ENCODE results near the gene GAS6.
"Not testable (repeated sequence)": the region's sequence is repeated elsewhere in the genome, so short reads cannot be mapped to it uniquely, and the experiment has no call there.

GAS6 gene

GRCh38 chr13:113806104-113806471, 57.8 kb downstream of the GAS6 start:
- DNase-seq, result no peak

DNA sequence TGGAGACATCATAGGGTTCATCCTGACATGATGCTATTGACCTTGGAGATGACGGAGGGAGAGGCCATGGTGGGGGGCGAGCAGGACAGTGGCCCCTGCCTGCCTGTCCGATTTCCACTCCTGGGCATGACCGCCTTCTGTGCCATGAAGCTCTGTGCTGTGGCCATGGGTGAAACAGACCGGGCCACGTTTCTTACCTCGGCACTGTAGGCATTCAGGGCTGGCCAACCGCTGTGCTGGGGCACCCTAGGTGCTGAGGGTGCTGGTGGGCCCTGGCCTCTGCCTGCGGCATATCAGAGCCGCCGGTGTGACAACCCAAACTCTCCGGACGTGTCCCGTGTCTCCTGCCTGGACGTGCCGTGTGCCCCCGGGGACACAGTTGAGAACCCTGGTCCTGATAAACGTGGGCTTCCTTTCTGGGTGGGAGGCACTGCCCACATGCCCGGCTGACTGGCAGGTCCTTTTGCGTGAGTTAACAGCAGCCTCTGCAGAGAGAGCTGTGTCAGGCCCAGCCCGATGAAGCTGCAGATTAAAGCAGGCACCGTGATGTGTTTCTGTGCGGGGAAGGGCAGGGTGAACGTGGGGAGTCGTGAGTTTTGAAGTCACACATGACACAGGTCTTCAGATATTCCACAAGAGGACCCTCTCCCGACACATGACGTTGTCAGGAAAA, 58.3 kb downstream of the GAS6 start:
- no peak for DNase-seq

GRCh38 chr13:113804703-113805430, 59.0 kb downstream of the GAS6 start:
- no peak for DNase-seq

DNA sequence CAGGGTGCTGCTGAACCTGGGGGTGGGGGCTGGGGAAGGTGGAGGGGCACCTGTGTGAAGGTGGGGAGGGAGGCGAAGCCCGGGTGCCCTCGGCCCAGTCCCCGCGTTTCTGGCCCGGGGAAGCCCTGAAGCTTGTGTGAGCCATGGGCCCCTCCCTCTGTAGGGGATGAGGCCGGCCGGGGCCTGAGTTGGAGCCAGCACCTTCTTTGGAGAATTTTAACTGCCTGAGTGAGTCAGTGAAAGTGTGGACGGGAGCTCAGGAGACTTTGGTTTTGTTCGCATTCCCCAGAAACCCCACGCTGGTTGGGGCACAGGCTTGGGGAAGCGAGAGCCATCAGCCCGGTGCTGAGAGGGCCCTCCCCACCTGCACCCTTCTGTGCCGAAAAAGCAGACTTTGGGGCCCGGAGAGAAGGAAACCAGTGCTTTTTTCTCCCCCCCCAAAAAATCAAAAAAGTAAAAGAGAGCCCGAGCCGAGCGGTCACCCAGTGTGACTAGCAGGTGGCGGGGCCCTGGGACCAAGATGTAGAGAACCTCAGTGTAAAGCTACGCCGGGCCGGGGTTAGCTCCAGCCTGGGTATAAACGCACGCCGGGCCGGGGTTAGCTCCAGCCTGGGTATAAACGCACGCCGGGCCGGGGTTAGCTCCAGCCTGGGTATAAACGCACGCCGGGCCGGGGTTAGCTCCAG, 59.7 kb downstream of the GAS6 start:
- no peak for DNase-seq

DNA sequence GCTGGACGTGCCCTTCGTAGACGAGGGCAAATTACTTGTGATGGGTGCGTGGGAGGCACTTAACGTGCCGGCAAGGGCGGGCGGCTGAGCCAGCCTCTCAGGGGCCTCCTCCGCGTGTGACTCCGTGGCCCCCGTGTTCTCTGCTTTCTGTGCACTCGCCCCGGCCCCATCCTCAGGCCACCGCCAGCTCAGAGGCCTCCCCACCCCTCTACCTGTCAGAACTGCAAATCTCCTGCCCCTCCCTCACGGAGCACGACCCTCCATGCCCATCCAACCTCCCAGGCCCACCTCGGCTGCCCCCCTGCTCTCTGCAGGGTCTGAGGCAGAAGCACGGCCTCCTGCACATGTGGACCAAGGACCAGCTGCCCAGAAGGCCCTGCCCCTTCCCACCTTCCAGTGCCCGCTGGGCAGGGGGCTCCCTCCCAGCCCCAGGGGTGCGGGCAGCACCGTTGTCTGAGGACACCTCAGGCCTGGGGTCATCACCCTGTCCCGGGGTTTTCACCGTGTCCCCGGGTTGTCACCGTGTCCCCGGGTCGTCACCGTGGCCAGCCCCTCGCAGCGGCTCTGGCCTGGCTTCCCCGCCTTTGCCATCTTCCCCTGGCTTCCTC, 60.4 kb downstream of the GAS6 start:
- DNase-seq, result no peak

DNA sequence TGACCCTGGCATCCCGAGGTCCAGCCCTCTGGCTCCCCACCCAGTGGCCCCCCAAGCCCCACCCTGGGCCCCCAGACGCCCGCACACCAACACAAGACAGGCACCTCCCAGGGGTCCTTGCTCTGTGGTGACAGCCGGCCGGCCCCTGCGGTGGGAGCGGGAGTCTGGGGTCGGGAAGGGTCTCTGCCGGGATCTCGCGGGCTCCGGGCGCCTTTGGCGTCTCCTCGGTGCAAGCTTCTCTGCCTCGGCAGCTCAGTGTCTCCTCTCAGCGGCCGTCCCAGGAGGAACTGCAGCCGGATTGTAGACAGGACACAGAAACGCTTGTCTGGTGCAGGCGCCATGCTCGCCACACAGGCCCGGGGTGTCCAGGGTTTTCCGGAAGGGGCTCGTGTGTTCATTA, 61.1 kb downstream of the GAS6 start:
- no peak for DNase-seq

- DNase-seq, result no peak
These were observed 61.8 kb downstream of the GAS6 start for GRCh38 chr13:113802090-113802531.

- no peak for DNase-seq
These were observed 62.5 kb downstream of the GAS6 start for GRCh38 chr13:113801289-113801961.

DNA sequence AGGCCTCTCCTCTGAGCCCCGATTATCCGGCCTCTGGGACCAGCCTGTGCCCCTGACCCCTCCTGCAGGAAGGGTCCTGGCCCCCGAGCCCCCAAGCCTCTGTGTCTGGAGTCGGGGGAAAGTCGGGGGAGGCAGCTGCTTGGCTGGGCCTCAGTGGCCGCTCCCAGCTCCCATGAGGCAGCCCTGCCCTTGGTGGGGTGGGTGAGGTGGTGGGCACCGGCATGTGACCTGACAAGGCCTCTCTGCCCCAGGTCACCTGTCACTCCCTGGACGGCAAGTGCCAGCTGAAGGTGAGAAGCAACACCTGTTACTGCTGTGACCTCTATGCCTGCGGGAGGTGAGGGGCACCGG, 63.3 kb downstream of the GAS6 start:
- no peak for DNase-seq

DNA sequence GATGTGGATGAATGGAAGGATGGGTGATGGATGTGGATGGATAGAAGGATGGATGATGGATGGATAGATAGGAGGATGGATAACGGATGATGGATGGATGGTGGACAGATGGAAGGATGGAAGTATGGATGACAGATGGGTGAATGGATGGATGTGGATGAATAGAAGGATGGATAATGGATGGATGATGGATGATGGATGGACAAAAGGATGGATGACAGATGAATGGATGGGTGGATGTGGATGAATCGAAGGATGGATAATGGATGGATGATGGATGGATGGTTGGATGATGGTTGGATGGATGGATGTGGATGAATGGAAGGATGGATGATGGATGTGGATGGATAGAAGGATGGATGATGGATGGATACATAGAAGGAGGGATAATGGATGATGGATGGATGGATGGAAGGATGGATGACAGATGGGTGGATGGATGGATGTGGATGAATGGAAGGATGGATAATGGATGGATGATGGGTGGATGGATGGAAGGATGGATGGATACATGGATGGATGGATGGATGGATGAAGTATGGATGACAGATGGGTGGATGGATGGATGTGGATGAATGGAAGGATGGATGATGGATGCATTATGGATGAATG, 65.6 kb downstream of the GAS6 start:
- DNase-seq, result no peak

DNA sequence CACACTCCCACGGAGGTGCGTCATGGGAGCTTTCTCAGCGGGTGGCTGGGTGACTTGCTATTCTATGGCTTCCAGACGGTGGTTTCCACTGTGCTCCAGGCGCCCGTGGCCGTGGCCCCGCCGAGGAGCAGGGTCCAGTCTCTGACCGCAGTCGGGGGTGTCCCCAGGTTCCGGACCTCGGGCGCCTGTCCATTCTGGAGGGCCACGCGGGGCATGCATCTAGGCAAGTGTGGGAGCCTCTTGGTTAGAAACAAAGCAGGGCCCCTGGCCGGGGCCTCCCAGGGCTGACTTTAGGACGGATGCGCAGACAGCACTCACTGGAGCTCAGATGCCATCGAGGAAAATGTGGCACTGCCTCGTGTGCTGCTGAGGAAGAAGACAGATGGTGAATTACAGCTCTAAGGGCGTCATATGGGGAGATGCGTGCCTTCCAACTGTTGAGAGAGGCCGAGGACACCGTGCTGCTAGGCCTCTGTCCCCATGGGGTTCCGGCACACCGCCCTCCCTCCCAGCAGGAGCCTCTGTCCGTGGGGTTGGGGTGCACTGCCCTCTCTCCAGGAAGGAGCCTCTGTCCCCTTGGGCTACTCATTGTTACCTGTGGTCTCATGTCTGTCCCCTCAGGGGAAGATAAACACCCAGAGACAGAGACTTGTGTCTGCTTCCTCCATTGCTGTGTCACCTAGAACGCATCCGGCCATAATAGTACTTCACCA, 66.8 kb downstream of the GAS6 start:
- no peak for DNase-seq

- DNase-seq, result no peak
These were observed 67.5 kb downstream of the GAS6 start for GRCh38 chr13:113796211-113796963.

DNA sequence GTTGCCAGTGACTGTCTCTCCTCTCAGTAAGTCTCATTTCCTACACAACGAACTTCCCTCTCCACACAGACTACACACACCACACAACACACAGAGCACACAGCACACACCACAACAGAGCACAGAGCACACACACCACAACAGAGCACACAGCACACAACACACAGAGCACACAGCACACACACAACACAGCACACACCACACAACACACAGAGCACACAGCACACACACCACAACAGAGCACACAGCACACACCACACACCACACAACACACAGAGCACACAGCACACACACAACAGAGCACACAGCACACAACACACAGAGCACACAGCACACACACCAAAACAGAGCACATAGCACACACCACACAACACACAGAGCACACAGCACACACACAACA, 68.5 kb downstream of the GAS6 start:
- not testable (repeated sequence) for DNase-seq

GRCh38 chr13:113794764-113795173, 69.1 kb downstream of the GAS6 start:
- no peak for DNase-seq

DNA sequence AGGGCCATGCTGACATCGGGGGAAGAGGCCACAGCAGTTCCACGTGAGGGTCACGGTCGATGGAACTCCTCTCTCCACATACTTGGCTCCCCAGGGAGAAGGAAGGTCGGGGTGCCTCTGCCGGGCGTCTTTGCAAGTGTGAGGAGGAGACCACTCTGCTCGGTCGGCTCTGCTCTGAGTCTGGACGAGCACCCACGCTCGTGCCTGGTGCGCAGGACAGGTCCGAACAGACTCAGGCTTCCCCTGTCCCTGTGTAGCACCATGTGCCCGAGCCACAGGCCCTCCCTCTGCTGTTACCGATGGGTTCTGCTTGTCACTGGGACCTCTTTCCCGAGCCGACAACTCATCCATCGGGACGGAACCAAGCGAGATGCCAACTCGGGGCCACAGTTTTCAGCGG, 69.8 kb downstream of the GAS6 start:
- DNase-seq, result no peak

- no peak for DNase-seq
These were observed 70.2 kb downstream of the GAS6 start for GRCh38 chr13:113793718-113794085.

DNA sequence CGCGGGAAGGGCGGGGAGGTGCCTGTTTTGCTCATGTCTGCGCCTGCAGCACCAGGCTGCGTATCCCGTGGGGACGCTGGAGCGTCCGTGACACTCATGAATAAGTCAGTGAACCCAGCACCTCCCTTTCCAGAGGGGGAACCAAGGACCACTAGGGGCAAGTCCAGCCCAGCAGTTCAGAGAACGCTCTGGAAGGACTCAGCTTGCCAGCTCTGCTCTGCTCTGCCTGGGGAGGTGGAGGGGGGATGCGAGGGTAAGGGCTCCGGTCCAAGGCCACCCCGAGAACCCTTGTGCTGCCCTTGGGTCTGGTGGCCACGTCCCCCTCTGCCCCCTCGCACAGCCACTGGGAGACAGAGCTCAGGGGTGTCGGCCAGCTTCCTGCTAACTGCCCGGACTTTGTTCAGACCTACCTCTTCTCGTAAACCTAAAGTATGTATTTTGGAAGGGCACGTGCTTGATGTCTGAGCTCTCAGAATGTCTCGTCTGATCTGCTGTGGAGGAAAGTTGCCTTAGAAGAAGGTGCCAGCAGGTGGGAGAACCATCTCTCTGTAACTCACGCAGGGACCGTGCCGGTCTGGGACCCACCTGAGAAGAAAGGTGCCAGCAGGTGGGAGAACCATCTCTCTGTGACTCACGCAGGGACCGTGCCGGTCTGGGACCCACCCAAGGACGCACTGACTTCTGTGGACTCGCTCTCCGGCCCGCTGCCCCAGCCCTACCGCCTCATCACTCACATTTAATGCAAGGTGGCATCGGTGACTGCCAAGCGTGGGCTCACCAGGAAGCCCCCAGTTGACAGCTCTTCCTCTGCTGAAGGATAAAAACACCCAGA, 70.8 kb downstream of the GAS6 start:
- DNase-seq, result no peak

DNA sequence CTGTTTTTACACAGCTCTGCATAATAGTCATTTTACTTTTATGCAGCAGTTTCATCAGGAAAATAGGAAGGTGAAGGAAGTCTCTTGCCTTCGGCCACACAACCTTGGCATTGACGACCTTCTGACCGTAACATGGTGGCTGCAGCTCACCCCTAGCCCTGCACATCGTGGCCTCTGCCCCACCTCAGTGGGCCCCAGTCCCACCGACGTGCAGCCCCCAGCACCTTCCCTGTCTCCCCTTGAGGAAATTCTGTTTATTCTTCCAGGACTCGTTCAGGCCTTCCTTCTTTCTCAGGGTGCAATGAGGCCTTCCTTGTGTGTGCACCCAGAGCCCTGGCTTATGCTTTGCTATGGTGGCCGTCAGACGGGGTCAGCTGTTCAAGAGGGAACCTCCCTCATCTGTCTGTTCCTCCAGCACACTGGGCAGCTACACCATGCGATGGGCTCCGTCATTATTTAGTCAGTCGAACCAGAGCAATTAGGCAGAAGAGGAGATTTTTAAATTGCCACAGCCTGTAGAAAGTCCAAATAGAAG, 71.6 kb downstream of the GAS6 start:
- no peak for DNase-seq

- DNase-seq, result no peak
These were observed 72.1 kb downstream of the GAS6 start for GRCh38 chr13:113791761-113792160.

DNA sequence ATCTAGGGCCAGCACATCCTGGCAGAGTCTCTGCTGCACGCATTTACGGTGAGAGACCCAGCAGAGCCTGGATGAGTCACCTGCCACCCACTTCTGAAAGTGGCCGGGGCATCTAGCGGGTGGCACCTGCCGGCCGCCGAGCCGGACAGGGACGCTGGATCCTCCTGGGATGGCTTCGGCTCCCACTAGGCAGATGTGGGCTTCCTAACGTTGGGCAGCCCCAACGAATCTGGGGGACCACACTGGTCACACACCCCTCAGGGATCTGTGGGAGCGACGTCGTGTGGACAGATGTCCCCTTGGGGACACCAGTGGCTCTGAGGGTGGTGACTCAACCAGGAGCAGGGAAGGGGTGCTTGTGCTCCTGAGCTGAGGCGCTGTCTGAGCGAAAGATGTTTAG, 72.7 kb downstream of the GAS6 start:
- DNase-seq, result no peak
